B cell (primary cell): ENCODE results near the gene CARS2. TPM values are rescaled to one million over a fixed set of nuclear protein-coding genes. Genes with fewer than 3 reads are reported as not detected.

Experiments used
- ATAC-seq: fragments of 200-7000 bp; cut with Tn5 transposase; one replicate; pipeline ENCODE4 v1.10.0; 2021; ENCODE audit warnings: low read depth, mild to moderate bottlenecking, moderate number of reproducible peaks, moderate library complexity
- CTCF ChIA-PET: fragments of 350-600 bp; sonication (Branson Sonifier 250); formaldehyde crosslinking; loops from one replicate; lab custom pipeline; 2021; ENCODE audit warnings: antibody characterized with exemption, inconsistent platforms; lab: Charles Lee
- POLR2A ChIA-PET: fragments of 350-600 bp; sonication (Branson Sonifier 250); formaldehyde crosslinking; loops from one replicate; lab custom pipeline; 2021; ENCODE audit warnings: antibody characterized with exemption; lab: Charles Lee
- DNase-seq: peaks from one replicate; pipeline ENCODE4 v3.0.0; 2013
- H2AFZ ChIP-seq: 2 replicates; pipeline ENCODE4 v1.6.1; 2012; ENCODE audit warnings: mild to moderate bottlenecking, low read depth, low read length; ENCODE audit not compliant: insufficient read depth, poor library complexity, severe bottlenecking
- H3K27ac ChIP-seq, 2 donors: 1 replicate in 1 of 2; 2 replicates in 1 of 2; pipeline ENCODE4 v1.5.1; 2012 to 2013; ENCODE audit warnings: low read length in 2 of 2, mild to moderate bottlenecking in 2 of 2, moderate library complexity in 1 of 2
- H3K27me3 ChIP-seq, 4 experiments: fragments of 200-600 bp in 1 of 4; sonication (generic) in 1 of 4; replicated peaks in 1 of 4; 1 replicate in 2 of 4; 2 replicates in 2 of 4; pipeline versions ENCODE4 v1.6.1 to v1.7.0; 2013 to 2016; ENCODE audit warnings: low read length in 3 of 4, mild to moderate bottlenecking in 2 of 4, mixed read lengths in 1 of 4, moderate library complexity in 1 of 4; ENCODE audit not compliant: insufficient read depth in 4 of 4, control insufficient read depth in 3 of 4; ENCODE audit errors: control extremely low read depth in 1 of 4
- H3K36me3 ChIP-seq, 2 experiments: replicated peaks in 1 of 2; 1 replicate in 1 of 2; 2 replicates in 1 of 2; pipeline versions ENCODE4 v1.6.1 to v1.7.1; 2013; ENCODE audit warnings: low read length in 1 of 2; ENCODE audit not compliant: insufficient read depth in 2 of 2, control insufficient read depth in 1 of 2; ENCODE audit errors: control extremely low read depth in 1 of 2, extremely low read depth in 1 of 2
- H3K4me1 ChIP-seq, 2 donors: fragments of 200-600 bp in 1 of 2; sonication (generic) in 1 of 2; 1 replicate in 1 of 2; 2 replicates in 1 of 2; pipeline versions ENCODE4 v1.5.1 to v1.6.1; 2013 to 2017; ENCODE audit warnings: low read length in 2 of 2; ENCODE audit not compliant: control insufficient read depth in 2 of 2, insufficient read depth in 2 of 2
- H3K4me2 ChIP-seq: replicated peaks from 2 replicates; pipeline ENCODE3; 2012; ENCODE audit warnings: mild to moderate bottlenecking, low read depth, low read length; ENCODE audit not compliant: poor library complexity, severe bottlenecking
- H3K4me3 ChIP-seq, 5 experiments: fragments of 200-600 bp in 1 of 5; sonication (generic) in 1 of 5; 1 replicate in 3 of 5; 2 replicates in 2 of 5; pipeline versions ENCODE4 v1.5.1 to v1.7.0; 2011 to 2016; ENCODE audit warnings: low read length in 4 of 5, mild to moderate bottlenecking in 4 of 5, low read depth in 2 of 5, control low read depth in 1 of 5, moderate library complexity in 1 of 5; ENCODE audit not compliant: insufficient read depth in 1 of 5; ENCODE audit errors: control extremely low read depth in 1 of 5, extremely low read depth in 1 of 5
- H3K79me2 ChIP-seq: fragments of 200-600 bp; sonication (generic); one replicate; pipeline ENCODE4 v1.6.0; 2016; ENCODE audit warnings: low read length; ENCODE audit not compliant: control insufficient read depth, insufficient read depth
- H3K9ac ChIP-seq: fragments of 200-600 bp; sonication (generic); 2 replicates; pipeline ENCODE4 v1.6.1; 2017; ENCODE audit warnings: mild to moderate bottlenecking, low read length, moderate library complexity
- H3K9me3 ChIP-seq, 3 donors: one replicate each; pipeline versions ENCODE4 v1.6.1 to v1.7.1; 2013; ENCODE audit warnings: low read length in 2 of 3; ENCODE audit not compliant: control insufficient read depth in 2 of 3, insufficient read depth in 1 of 3; ENCODE audit errors: control extremely low read depth in 1 of 3
- H4K20me1 ChIP-seq: 2 replicates; pipeline ENCODE4 v1.6.0; 2012; ENCODE audit warnings: mild to moderate bottlenecking, low read length; ENCODE audit not compliant: insufficient read depth, control insufficient read depth, poor library complexity, severe bottlenecking
- H3K27ac Mint-ChIP-seq: one replicate; pipeline ENCODE4 v1.8.0; 2021; ENCODE audit warnings: mixed read lengths
- H3K27me3 Mint-ChIP-seq: one replicate; pipeline ENCODE4 v1.8.0; 2021; ENCODE audit warnings: mixed read lengths
- H3K4me1 Mint-ChIP-seq: one replicate; pipeline ENCODE4 v1.8.0; 2021; ENCODE audit warnings: mixed read lengths
- H3K4me3 Mint-ChIP-seq: one replicate; pipeline ENCODE4 v1.8.0; 2021; ENCODE audit warnings: mixed read lengths
- H3K9me3 Mint-ChIP-seq: one replicate; pipeline ENCODE4 v1.8.0; 2022; ENCODE audit warnings: mixed read lengths; ENCODE audit not compliant: insufficient read depth
- CTCF ChIP-seq: fragments of 200-600 bp; IDR thresholded peaks from one replicate; pipeline ENCODE4 v1.8.0; 2022; ENCODE audit warnings: antibody characterized with exemption, mild to moderate bottlenecking
- EZH2 ChIP-seq: IDR thresholded peaks from 2 replicates; pipeline ENCODE4 v1.6.1; 2012; ENCODE audit warnings: borderline replicate concordance, low read depth, mild to moderate bottlenecking, moderate library complexity, low read length; ENCODE audit not compliant: insufficient read depth, poor library complexity, severe bottlenecking
- WGBS: methylation state at CpG from one replicate; pipeline ENCODE4 v1.1.5; 2013; ENCODE audit warnings: missing lambda C conversion rate; ENCODE audit not compliant: insufficient coverage; 5-methylcytosine and 5-hydroxymethylcytosine counted together
- intact Hi-C: fragments of 100-400 bp; cut with micrococcal nuclease; formaldehyde crosslinking; loops from one replicate; pipeline ENCODE4 v1.10.0; 2022
- polyA plus RNA-seq: library from polyadenylated mRNA; depleted of rRNA; stranded (reverse); fragments of >200 nt; gene quantifications from 2 replicates; pipeline ENCODE4 v1.2.3, GENCODE V29; 2012
- total RNA-seq, 2 donors: library from RNA; stranded (reverse); fragments of 120-200 nt in 1 of 2; gene quantifications; 1 replicate in 1 of 2; 2 replicates in 1 of 2; pipeline versions ENCODE4 v1.2.3 to v1.2.4, GENCODE V29; 2013 to 2022

Gene CARS2
- total and polyA plus RNA-seq, 2 donors (not counting 1 experiment from before 2014, with no cell fraction given) = 154 to 188 TPM

- 99% methylated on average over 7 of the region's 10 CpGs for WGBS
- no peak overlapping the region for H3K27ac Mint-ChIP-seq
These were observed 75.3 kb downstream of the CARS2 start for GRCh38 chr13:110630566-110631119.

GRCh38 chr13:110629735-110630134 is 76.2 kb downstream of the CARS2 start:
- CTCF ChIA-PET = interaction anchor here (1.1 to 1.3 kb wide), 2 partner anchors 9 to 15 kb away, joined by 3 to 5 read pairs; no protein-coding TSS in a partner anchor
- TF ChIP-seq EZH2 = no peak
- no peak for TF ChIP-seq CTCF
- Histone ChIP-seq H3K79me2 (peaks cover 61% of the 10 kb centered on the region), H3K4me1 (no peaks in the 10 kb centered on the region), H3K9ac (no peak overlapping the region), H3K9me3 (no peaks in the 10 kb centered on the region), H3K36me3 (peaks cover 4 to 59% of the 10 kb centered on the region in 2 experiments), H3K27me3 (no peaks in the 10 kb centered on the region), H3K4me2 (no peak overlapping the region), H3K4me3 (no peak overlapping the region), H3K27ac (no peak overlapping the region), H2AFZ (no peak overlapping the region), H4K20me1 (peaks cover 50% of the 10 kb centered on the region)
- Mint-ChIP-seq H3K4me3 (no peak overlapping the region), H3K27me3 (no peaks in the 10 kb centered on the region), H3K4me1 (peaks cover 1% of the 10 kb centered on the region), H3K9me3 (no peaks in the 10 kb centered on the region), H3K27ac (no peak overlapping the region)
- WGBS = 73% methylated on average over 5 of the region's 7 CpGs
- ATAC-seq (no peak), DNase-seq (no peak)
- POLR2A ChIA-PET = no interaction called here
- intact Hi-C loops = no loop called here

More at GRCh38 chr13:110630566-110631119, 75.3 kb downstream of the CARS2 start:
- Histone ChIP-seq H3K36me3 (peaks cover 5 to 59% of the 10 kb centered on the region in 2 experiments), H3K9me3 (no peaks in the 10 kb centered on the region), H3K9ac (no peak overlapping the region), H3K4me3 (no peak overlapping the region), H3K79me2 (peaks cover 54% of the 10 kb centered on the region), H3K27me3 (no peaks in the 10 kb centered on the region), H4K20me1 (peaks cover 47% of the 10 kb centered on the region), H2AFZ (no peak overlapping the region), H3K4me1 (no peaks in the 10 kb centered on the region), H3K27ac (no peak overlapping the region), H3K4me2 (no peak overlapping the region)
- peaks cover 1% of the 10 kb centered on the region for H3K4me1 Mint-ChIP-seq
- ChIA-PET CTCF (interaction anchor here (0.7 to 1.3 kb wide), 3 partner anchors 10 to 37 kb away, joined by 3 to 5 read pairs (median 3); no protein-coding TSS in a partner anchor), POLR2A (no interaction called here)
- no peak for TF ChIP-seq CTCF
- H3K4me3 Mint-ChIP-seq = no peak overlapping the region
- H3K27me3 Mint-ChIP-seq = no peaks in the 10 kb centered on the region
- DNase-seq (no peak), ATAC-seq (no peak)
- intact Hi-C loops = no loop called here
- no peaks in the 10 kb centered on the region for H3K9me3 Mint-ChIP-seq
